Measurements from ENCODE around the gene PAX5.

PAX5 gene

GRCh38 chr9:36861528-36862205, 172.4 kb downstream of the PAX5 start:
- DNase-seq (ENCODE audit: low read depth in 2 of 2): no peak

GRCh38 chr9:36858805-36859375, 175.2 kb downstream of the PAX5 start:
- no peak for DNase-seq (ENCODE audit: low read depth in 2 of 2)

- DNase-seq (ENCODE audit: low read depth in 2 of 2): peak in 1 of 2 donors; percentile 4
Measured at GRCh38 chr9:36855448-36856315, 178.4 kb downstream of the PAX5 start.

- DNase-seq (ENCODE audit: low read depth in 2 of 2): no peak
Measured at GRCh38 chr9:36854751-36855150, 179.3 kb downstream of the PAX5 start.

- no peak for DNase-seq (ENCODE audit: low read depth in 2 of 2)
Measured at GRCh38 chr9:36854034-36854433, 180.0 kb downstream of the PAX5 start.

GRCh38 chr9:36853233-36853632, 180.8 kb downstream of the PAX5 start:
- no peak for DNase-seq (ENCODE audit: low read depth in 2 of 2)

GRCh38 chr9:36849943-36850342, 184.1 kb downstream of the PAX5 start:
- DNase-seq (ENCODE audit: low read depth in 2 of 2): no peak

GRCh38 chr9:36848946-36849345, 185.1 kb downstream of the PAX5 start:
- DNase-seq (ENCODE audit: low read depth in 2 of 2): no peak

GRCh38 chr9:36847781-36848673, 186.0 kb downstream of the PAX5 start:
- no peak for DNase-seq (ENCODE audit: low read depth in 2 of 2)

GRCh38 chr9:36846621-36847020, 187.4 kb downstream of the PAX5 start:
- no peak for DNase-seq (ENCODE audit: low read depth in 2 of 2)

GRCh38 chr9:36845844-36846243, 188.2 kb downstream of the PAX5 start:
- no peak for DNase-seq (ENCODE audit: low read depth in 2 of 2)

- no peak for DNase-seq (ENCODE audit: low read depth in 2 of 2)
Measured at GRCh38 chr9:36844961-36845360, 189.1 kb downstream of the PAX5 start.

- no peak for DNase-seq (ENCODE audit: low read depth in 2 of 2)
Measured at GRCh38 chr9:36843964-36844363, 190.1 kb downstream of the PAX5 start.

GRCh38 chr9:36842560-36843530, 191.2 kb downstream of the PAX5 start:
- no peak for DNase-seq (ENCODE audit: low read depth in 2 of 2)

GRCh38 chr9:36840898-36841536, 193.1 kb downstream of the PAX5 start:
- DNase-seq (ENCODE audit: low read depth in 2 of 2): no peak

GRCh38 chr9:36839131-36839885, 194.8 kb downstream of the PAX5 start:
- no peak for DNase-seq (ENCODE audit: low read depth in 2 of 2)

GRCh38 chr9:36837431-36838405, 196.3 kb downstream of the PAX5 start:
- no peak for DNase-seq (ENCODE audit: low read depth in 2 of 2)

GRCh38 chr9:36836486-36836885, 197.6 kb downstream of the PAX5 start:
- DNase-seq (ENCODE audit: low read depth in 2 of 2): no peak
